Neural progenitor cell (in vitro differentiated cells): ENCODE measurements around the gene TMEM164. TPM values are rescaled to one million over a fixed set of nuclear protein-coding genes. Genes with fewer than 3 reads are reported as not detected.

Experiments
- DNase-seq: peaks from one replicate; pipeline ENCODE4 v3.0.0-alpha.2; 2016; ENCODE audit warnings: low spot score
- H2AFZ ChIP-seq: fragments of 200-600 bp; sonication (generic); replicated peaks from 2 replicates; pipeline ENCODE4 v1.6.1; 2016; ENCODE audit warnings: antibody characterized with exemption
- H3F3A ChIP-seq: fragments of 200-600 bp; sonication (generic); 2 replicates; pipeline ENCODE4 v1.6.1; 2016; ENCODE audit warnings: antibody characterized with exemption, low read depth
- H3K27ac ChIP-seq: fragments of 200-600 bp; sonication (generic); 2 replicates; pipeline ENCODE4 v1.5.1; 2016; ENCODE audit warnings: mild to moderate bottlenecking
- H3K27me3 ChIP-seq: fragments of 200-600 bp; sonication (generic); 2 replicates; pipeline ENCODE4 v1.6.1; 2016; ENCODE audit warnings: mild to moderate bottlenecking, moderate library complexity
- H3K36me3 ChIP-seq: fragments of 200-600 bp; sonication (generic); 2 replicates; pipeline ENCODE4 v1.5.1; 2016
- H3K4me1 ChIP-seq: fragments of 200-600 bp; sonication (generic); 2 replicates; pipeline ENCODE4 v1.6.1; 2016; ENCODE audit warnings: mixed run types
- H3K4me2 ChIP-seq: fragments of 200-600 bp; sonication (generic); 2 replicates; pipeline ENCODE4 v1.6.1; 2016
- H3K4me3 ChIP-seq: fragments of 200-600 bp; sonication (generic); 2 replicates; pipeline ENCODE4 v1.5.1; 2016
- H3K79me2 ChIP-seq: fragments of 200-600 bp; sonication (generic); 2 replicates; pipeline ENCODE4 v1.6.1; 2016; ENCODE audit warnings: low read depth
- H3K9ac ChIP-seq: fragments of 200-600 bp; sonication (generic); 2 replicates; pipeline ENCODE4 v1.6.1; 2016
- H3K9me3 ChIP-seq: fragments of 200-600 bp; sonication (generic); 2 replicates; pipeline ENCODE4 v1.5.1; 2016; ENCODE audit warnings: low read depth
- H4K20me1 ChIP-seq: fragments of 200-600 bp; sonication (generic); 2 replicates; pipeline ENCODE4 v1.6.1; 2016; ENCODE audit warnings: low read depth
- H3K27ac Mint-ChIP-seq: 3 replicates; pipeline ENCODE4 v1.8.0; 2021; ENCODE audit warnings: mixed read lengths
- H3K27me3 Mint-ChIP-seq: 2 replicates; pipeline ENCODE4 v1.8.0; 2022; ENCODE audit warnings: low read depth, mild to moderate bottlenecking, inconsistent platforms, moderate library complexity, mixed read lengths; ENCODE audit not compliant: insufficient read depth
- H3K36me3 Mint-ChIP-seq: 3 replicates; pipeline ENCODE4 v1.8.0; 2021; ENCODE audit warnings: mixed read lengths
- H3K4me1 Mint-ChIP-seq: 3 replicates; pipeline ENCODE4 v1.8.0; 2021; ENCODE audit warnings: mixed read lengths
- H3K4me3 Mint-ChIP-seq: 3 replicates; pipeline ENCODE4 v1.8.0; 2021; ENCODE audit warnings: mild to moderate bottlenecking, moderate library complexity, mixed read lengths
- H3K9me3 Mint-ChIP-seq: 3 replicates; pipeline ENCODE4 v1.8.0; 2020; ENCODE audit warnings: mixed read lengths
- EZH2 ChIP-seq: fragments of 200-600 bp; sonication (generic); IDR thresholded peaks from 2 replicates; pipeline ENCODE4 v1.6.1; 2017; ENCODE audit warnings: antibody characterized with exemption, mild to moderate bottlenecking, moderate library complexity
- EZH2phosphoT487 ChIP-seq: fragments of 200-600 bp; sonication (generic); IDR thresholded peaks from 2 replicates; pipeline ENCODE4 v1.6.1; 2017; ENCODE audit warnings: antibody characterized with exemption
- total RNA-seq: library from RNA; depleted of rRNA; stranded (reverse); fragments of >200 nt; gene quantifications from 2 replicates; pipeline ENCODE4 v1.2.3, GENCODE V29; 2015; ENCODE audit warnings: low replicate concordance
- TF ChIP-seq, protein P1 (sequence below): fragments of 200-600 bp; sonication (generic); IDR thresholded peaks from 2 replicates; pipeline ENCODE4 v1.5.1; 2017; ENCODE audit warnings: antibody characterized with exemption, mild to moderate bottlenecking

The TMEM164 gene
- total RNA-seq, 1 donor from 2014 or later = 15.5 TPM

DNA sequence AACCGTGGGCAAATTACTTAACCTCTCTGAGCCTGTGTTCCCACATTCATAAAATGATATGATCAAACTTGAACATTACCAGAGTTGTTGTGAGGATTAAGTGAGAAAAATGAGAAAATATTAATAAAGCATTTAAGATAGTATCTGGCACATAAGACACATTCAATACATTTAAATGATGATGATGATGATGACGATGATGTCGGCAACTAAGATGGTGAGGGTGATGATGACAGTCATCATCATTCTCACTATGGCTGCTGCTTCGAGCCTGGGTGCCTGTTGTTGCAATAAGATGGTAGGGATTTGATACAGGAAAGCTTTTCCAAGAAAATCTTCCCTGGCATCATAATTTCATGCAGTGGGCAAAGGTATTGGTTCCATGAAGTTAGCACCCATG lies 11.1 kb downstream of the TMEM164 start:
- no peak for DNase-seq
- Histone ChIP-seq H3F3A (no peaks in the 10 kb centered on the region), H3K27me3 (no peaks in the 10 kb centered on the region), H3K79me2 (no peaks in the 10 kb centered on the region), H3K9me3 (no peaks in the 10 kb centered on the region), H3K4me3 (no peak overlapping the region), H3K36me3 (no peaks in the 10 kb centered on the region), H3K27ac (no peak overlapping the region), H3K9ac (no peak overlapping the region), H2AFZ (no peak overlapping the region), H3K4me1 (no peaks in the 10 kb centered on the region), H4K20me1 (peaks cover 6% of the 10 kb centered on the region), H3K4me2 (no peak overlapping the region)
- peak overlapping the region; percentile 86 for H3K27ac Mint-ChIP-seq
- TF ChIP-seq EZH2phosphoT487 (no peak), EZH2 (no peak)
- TF ChIP-seq, protein P1, sequence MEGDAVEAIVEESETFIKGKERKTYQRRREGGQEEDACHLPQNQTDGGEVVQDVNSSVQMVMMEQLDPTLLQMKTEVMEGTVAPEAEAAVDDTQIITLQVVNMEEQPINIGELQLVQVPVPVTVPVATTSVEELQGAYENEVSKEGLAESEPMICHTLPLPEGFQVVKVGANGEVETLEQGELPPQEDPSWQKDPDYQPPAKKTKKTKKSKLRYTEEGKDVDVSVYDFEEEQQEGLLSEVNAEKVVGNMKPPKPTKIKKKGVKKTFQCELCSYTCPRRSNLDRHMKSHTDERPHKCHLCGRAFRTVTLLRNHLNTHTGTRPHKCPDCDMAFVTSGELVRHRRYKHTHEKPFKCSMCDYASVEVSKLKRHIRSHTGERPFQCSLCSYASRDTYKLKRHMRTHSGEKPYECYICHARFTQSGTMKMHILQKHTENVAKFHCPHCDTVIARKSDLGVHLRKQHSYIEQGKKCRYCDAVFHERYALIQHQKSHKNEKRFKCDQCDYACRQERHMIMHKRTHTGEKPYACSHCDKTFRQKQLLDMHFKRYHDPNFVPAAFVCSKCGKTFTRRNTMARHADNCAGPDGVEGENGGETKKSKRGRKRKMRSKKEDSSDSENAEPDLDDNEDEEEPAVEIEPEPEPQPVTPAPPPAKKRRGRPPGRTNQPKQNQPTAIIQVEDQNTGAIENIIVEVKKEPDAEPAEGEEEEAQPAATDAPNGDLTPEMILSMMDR = no peak
- peaks cover 24% of the 10 kb centered on the region for H3K36me3 Mint-ChIP-seq
- H3K9me3 Mint-ChIP-seq = no peaks in the 10 kb centered on the region
- H3K27me3 Mint-ChIP-seq = no peaks in the 10 kb centered on the region
- H3K4me3 Mint-ChIP-seq = no peak overlapping the region
- H3K4me1 Mint-ChIP-seq = peaks cover 45% of the 10 kb centered on the region

DNA sequence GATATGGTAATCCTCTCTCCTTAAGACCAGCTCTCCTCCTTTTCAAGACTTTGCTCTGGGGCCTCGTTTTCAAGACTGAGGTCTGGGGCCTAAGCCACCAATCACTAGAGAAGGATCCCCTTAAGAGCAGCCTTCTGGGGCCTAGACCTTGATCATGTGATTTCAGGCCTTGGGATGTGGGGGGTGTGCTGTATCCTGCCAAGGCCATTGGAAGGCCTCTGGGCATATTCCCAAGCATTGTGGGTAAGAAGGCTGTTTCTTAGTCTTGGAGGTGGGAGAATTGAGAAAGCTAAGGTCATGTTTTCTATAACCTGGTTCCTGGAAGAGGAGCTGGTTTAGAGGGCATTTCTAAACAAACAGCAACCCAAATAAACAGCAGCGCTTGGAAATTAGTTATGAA lies 12.1 kb downstream of the TMEM164 start:
- Mint-ChIP-seq H3K9me3 (no peaks in the 10 kb centered on the region), H3K27me3 (no peaks in the 10 kb centered on the region), H3K4me1 (peaks cover 38% of the 10 kb centered on the region), H3K36me3 (peaks cover 16% of the 10 kb centered on the region), H3K27ac (peak overlapping the region; percentile 76), H3K4me3 (peak overlapping the region; percentile 32)
- Histone ChIP-seq H3K9me3 (no peaks in the 10 kb centered on the region), H3F3A (no peaks in the 10 kb centered on the region), H3K4me3 (no peak overlapping the region), H4K20me1 (peaks cover 6% of the 10 kb centered on the region), H3K27me3 (no peaks in the 10 kb centered on the region), H3K36me3 (no peaks in the 10 kb centered on the region), H3K27ac (no peak overlapping the region), H3K4me2 (no peak overlapping the region), H3K4me1 (no peaks in the 10 kb centered on the region), H3K79me2 (no peaks in the 10 kb centered on the region), H2AFZ (no peak overlapping the region), H3K9ac (no peak overlapping the region)
- no peak for TF ChIP-seq EZH2phosphoT487
- TF ChIP-seq EZH2 = no peak
- TF ChIP-seq, protein P1 = no peak
- DNase-seq = no peak

DNA sequence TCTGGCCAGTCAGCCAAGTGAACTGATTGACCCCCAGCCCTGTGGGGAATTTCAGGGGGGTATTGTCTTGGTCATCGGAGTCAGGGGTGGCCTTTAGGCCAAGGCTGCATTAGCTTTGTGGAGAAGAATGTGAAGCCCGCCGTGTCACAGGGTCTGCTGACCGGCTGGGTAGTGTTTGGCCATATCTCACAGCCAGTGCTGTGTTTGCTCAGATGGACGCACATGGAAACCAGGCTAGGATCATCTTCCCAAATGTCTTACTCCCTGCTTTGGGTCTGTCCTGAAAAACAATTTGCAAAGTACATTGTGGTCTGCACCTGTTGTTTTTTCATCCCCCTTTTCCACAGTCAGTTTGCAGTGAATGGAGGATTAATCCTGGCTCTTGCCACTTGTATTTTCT lies 13.0 kb downstream of the TMEM164 start:
- no peak overlapping the region for H3K27ac ChIP-seq
- Mint-ChIP-seq H3K9me3 (no peaks in the 10 kb centered on the region), H3K27me3 (no peaks in the 10 kb centered on the region), H3K36me3 (peaks cover 9% of the 10 kb centered on the region), H3K4me1 (peaks cover 38% of the 10 kb centered on the region), H3K4me3 (peak overlapping the region; percentile 33), H3K27ac (no peak overlapping the region)
- peaks cover 6% of the 10 kb centered on the region for H4K20me1 ChIP-seq
- H3K27me3 ChIP-seq = no peaks in the 10 kb centered on the region
- no peaks in the 10 kb centered on the region for H3K4me1 ChIP-seq
- no peaks in the 10 kb centered on the region for H3K79me2 ChIP-seq
- H3K4me2 ChIP-seq = no peak overlapping the region
- no peaks in the 10 kb centered on the region for H3F3A ChIP-seq
- TF ChIP-seq, protein P1 = no peak
- no peak for TF ChIP-seq EZH2
- no peak for TF ChIP-seq EZH2phosphoT487
- no peaks in the 10 kb centered on the region for H3K36me3 ChIP-seq
- no peak overlapping the region for H2AFZ ChIP-seq
- DNase-seq = no peak
- H3K4me3 ChIP-seq = no peak overlapping the region
- no peak overlapping the region for H3K9ac ChIP-seq
- H3K9me3 ChIP-seq = no peaks in the 10 kb centered on the region
